HK-2 (cell line): ENCODE measurements around the gene KRT16.
"Not testable (repeated sequence)": the region's sequence is repeated elsewhere in the genome, so short reads cannot be mapped to it uniquely, and the experiment has no call there.

Experiments
- DNase-seq: peaks from one replicate; pipeline ENCODE4 v3.0.0-alpha.2; 2018; ENCODE audit not compliant: unreplicated experiment

The KRT16 gene

DNA sequence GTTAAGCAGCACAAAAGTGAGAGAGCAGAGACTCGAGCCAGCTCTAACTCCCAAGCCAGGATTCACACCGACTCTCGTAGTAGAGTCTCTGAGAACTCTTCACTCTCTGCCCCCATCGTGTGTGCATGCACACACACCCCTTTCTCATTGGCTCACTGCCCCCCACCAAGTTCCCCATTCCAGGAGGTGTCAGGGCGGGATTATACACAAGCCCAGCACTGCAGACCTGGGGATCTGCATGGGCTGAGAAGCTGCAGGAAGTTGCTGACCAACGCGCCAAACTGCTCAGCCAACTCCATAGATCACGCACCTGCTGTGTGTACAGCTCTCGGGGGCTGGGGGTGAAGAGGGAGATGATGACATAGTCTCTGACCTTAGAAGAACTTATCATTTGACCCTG is 2.2 kb upstream of the KRT16 start:
- DNase-seq = not testable (repeated sequence)

DNA sequence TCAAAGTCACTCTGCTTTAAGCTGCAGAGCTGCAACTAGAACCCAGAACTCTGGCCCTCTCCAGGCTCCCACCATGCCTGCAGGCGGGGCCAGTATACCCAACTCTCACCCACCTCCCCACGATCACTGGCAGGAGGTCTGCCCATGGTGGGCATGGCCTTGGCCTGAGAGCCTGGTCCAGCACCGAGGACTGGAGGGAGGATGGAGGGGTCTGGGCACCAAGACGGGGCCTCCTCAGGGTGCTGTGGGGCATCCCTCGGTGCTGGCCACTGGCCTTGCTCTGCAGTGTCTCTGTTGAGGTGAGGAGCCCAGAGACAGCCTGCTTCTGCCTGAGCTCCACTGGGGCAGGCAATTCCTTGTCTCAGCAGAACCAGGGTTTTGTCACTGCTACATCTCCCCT is 1.5 kb upstream of the KRT16 start:
- DNase-seq = no peak

DNA sequence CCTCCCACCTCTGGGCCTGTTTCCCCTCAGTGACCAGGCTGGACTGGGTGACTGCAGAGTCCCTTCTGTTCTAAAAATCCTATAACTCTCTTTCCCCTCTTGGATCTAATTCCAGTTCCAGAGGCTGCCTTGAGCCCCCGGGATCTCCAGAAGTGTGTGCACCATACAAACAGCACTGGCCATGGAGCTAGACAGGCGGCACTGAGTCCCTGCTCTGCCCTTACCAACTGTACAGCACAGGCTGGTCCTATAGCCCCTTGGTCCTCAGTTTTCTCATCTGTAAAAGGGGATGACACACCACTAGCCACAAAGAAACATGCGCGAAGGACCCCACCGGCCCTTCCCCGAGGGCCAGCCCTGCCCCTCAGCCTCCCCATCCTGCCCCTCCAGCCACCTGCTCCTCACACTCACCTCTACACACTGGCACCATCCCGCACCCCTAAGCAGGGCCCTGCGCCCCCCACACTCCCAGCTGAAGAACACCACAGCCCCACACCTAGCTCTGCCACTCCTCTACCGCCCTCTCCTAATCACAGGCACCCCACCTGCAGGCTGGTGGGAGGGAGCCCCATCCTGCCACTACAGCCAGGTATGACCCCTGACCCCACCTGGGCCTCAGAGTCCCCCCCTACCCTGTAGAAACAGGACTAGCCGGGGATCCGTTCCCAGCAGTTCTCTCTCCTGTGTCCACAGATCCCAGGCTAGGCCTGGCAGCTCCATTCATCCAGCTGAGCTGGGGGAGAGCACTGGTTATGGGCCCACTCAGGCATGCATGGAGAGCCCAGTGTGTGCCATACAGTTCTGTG is 913 bp upstream of the KRT16 start:
- DNase-seq = no peak

- no peak for DNase-seq
Measured at GRCh38 chr17:41610965-41611640, 1.5 kb downstream of the KRT16 start.

GRCh38 chr17:41610061-41610517 is 2.5 kb downstream of the KRT16 start:
- DNase-seq = not testable (repeated sequence)

DNA sequence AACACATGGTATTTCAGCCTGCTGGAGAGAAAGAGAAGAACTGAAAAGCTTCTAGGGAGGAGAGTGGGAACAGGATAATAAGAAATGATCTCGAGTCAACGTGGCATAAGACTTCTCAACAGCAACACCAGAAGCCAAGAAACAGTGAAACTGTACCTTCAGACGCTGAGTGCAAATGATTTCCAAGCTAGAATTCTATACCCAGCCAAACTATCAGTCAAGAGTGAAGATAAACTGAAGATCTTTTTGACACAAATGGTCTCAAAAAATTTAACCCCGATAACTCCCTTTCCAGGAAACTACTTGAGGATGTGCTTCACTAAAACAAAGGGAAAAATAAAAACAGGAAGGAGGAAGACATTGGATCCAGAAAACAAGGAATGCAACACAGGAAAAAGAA is 5.6 kb downstream of the KRT16 start:
- not testable (repeated sequence) for DNase-seq

- DNase-seq = no peak
Measured at GRCh38 chr17:41602524-41602923, 10.0 kb downstream of the KRT16 start.

- DNase-seq = no peak
Measured at GRCh38 chr17:41600318-41600717, 12.2 kb downstream of the KRT16 start.

DNA sequence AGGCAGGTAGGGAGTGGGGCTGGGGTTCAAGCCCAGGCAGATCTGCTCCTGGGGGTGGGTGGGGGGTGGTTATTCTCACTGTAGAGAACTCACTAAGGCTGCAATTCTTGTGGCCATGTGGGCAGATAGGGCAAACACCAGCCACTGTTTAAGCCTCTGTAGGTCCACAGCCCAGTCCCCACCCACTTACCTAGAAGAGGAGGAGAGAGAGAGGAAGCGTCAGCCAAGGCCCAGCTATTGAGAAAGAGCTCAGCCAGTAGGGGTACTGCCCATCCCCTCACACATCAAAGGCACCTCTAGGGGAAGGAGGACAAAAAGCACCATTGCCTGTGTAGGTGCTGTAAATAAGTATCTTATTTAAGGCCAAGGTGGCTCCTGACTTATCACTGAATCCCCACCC is 12.9 kb downstream of the KRT16 start:
- DNase-seq = no peak

DNA sequence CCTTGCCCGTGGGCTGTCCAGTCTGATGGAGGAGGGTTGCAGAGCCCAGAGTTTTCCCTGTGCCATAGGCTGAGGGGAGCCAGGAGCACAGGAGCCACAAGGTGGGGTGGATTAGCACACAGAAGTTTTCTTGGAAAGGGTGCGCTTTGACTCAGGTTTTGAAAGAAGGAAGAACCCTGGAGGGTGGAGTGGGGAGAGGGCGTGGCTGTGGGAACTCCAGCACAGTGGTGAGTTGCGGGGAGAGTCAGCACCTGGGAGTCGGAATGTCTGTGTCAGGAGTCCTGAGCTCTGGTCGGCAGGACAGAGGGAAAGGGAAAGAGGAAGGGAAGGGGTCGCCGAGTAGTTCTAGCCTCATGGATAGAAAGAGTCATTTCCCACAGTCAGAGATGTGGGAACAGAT is 17.0 kb downstream of the KRT16 start:
- no peak for DNase-seq

- no peak for DNase-seq
Measured at GRCh38 chr17:41594363-41594915, 18.1 kb downstream of the KRT16 start.

GRCh38 chr17:41593306-41593981 is 19.1 kb downstream of the KRT16 start:
- no peak for DNase-seq

DNA sequence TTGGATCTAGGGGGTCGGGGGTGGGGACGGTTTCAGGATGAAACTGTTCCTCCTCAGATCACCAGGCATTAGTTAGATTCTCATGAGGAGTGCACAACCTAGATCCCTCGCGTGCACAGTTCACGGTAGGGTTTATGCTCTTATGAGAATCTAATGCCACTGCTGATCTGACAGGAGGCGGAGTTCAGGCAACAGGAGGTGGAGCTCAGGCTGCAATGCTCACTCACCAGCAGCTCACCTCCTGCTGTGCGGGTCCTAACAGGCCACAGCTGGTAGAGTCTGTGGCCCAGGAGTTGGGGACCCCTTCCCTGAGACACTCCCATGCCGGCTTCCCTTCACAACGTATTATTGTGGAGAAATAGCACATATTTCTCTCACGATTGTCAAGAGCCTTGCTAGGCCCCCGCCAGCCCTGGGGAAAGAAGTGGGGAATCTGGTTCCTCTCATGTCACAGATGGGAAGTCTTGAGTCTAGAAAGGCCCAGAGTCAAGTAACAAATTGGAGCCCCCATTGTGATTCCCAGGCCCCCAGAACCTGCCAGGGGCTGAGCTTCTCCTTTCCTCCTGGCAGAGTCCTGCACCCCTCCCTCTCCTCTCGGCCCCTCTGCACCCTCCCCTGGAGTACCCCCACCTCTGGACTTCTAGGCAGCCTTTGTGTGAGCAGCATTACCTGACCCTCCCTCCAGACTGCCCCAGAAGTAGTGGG is 19.8 kb downstream of the KRT16 start:
- DNase-seq = no peak

- no peak for DNase-seq
Measured at GRCh38 chr17:41589301-41589700, 23.3 kb downstream of the KRT16 start.

DNA sequence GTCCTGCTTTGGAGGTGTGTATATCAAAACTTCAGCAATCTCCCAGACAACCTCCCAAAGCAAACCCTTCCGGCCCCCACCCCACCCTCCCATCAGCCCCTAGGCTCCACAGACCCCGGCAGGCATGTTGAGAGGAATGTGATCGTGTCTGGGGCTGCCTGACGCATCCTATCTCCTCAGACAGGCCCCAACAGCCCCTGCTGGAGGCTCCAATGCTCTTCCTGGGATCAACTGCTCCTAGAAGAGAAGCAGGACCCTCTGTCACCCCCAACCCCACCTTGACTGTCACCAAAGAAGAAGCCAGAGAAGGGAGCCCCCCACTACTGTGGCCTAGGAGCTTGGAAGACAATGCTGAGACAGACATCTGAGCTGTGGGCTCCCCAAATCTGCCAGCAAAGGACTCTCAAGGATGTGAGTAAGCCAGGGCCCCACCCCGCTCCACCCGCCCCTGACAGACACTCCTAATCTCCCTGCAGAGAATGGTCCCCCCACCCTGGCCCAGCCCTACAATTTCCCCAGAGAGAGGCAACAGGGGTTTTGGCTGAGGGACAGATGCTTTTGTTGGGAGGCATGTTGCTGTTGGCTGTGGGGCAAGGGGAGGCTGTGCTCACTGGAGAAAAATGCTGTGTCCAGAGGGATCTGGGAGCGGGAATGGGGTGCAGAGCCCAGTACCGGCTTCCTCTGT is 24.3 kb downstream of the KRT16 start:
- DNase-seq = no peak

DNA sequence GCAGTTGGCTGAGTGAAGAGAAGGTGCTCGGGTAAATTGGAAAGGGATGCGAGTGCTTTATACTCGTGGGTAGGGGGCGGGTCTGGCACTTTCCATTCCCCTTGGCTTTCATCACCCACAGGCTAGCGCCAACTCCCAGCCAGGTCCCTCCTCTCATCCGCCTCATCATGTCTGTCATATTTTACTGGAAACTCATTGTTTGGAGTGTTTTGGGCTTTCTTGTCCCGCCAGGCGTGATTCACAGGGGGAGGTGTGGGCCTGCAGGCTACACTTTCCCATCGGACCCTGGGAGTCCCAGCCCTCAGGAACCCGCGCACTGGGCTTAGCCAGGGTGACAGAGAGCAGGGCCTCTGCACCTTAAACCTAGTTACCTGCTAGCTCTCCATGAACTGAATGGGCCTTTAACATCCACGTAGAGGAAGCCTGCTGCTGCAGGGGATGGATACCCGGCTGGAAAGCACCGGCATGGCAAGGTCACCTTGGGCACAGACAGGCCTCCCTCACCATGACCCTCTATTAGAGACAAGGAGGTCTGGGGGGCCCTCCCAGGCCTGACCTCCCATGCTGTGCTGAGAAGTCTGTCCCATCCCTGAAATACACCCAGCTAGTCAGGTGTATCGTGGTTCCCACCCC is 25.6 kb downstream of the KRT16 start, which contains the start of gene KRT14:
Gene KRT14 (minus strand): TSS at position 33 of the 633 bp plus-strand sequence. CDS start 61 bp downstream, outside the sequence.
- DNase-seq = no peak

DNA sequence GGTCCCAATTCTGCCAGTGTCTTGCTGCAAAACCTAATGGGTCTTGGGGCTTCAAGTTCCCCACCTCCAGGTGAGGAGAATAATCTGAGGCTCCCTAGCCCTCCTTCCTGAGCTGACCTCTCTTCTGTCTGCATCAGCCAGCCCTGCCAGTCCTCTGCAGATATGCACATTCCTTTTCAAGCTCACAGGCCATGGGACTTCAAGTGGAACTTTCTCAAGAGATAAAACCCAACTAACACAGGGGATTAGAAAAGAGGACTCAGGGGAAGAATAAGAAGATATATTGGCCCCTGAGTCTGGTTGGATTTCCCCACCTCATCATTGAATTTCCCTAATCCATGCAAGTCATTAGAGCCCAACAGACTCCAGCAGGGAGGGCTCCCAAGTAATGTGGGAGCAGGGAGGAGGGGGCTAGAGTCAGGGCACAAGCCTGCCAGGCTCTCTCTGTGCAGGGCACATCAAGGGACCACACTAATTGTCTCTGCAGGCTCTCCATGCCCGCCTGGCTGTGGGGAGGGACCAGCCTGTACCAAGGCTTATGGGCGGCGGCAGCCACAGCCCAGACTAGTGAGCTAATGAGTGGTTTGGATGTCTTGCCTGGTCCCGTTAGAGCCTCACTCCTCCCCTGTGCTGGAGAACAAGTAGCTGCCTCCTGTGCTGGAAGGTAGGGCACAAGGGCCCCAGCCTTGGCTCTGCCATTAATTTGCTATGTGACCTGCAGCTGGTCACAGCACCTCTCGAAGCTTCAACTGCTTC is 27.1 kb downstream of the KRT16 start:
- DNase-seq = no peak

- DNase-seq = not testable (repeated sequence)
Measured at GRCh38 chr17:41584331-41584927, 28.1 kb downstream of the KRT16 start.
